Measurements from ENCODE around the gene VWA3A. TPM values are rescaled to one million over a fixed set of nuclear protein-coding genes. Genes with fewer than 3 reads are reported as not detected.
A peak's percentile ranks its signal among the peaks of the same experiment; 100 is the strongest.

VWA3A gene
- total RNA-seq, 4 donors from 2014 or later: 0.24 TPM; not detected in 3

DNA sequence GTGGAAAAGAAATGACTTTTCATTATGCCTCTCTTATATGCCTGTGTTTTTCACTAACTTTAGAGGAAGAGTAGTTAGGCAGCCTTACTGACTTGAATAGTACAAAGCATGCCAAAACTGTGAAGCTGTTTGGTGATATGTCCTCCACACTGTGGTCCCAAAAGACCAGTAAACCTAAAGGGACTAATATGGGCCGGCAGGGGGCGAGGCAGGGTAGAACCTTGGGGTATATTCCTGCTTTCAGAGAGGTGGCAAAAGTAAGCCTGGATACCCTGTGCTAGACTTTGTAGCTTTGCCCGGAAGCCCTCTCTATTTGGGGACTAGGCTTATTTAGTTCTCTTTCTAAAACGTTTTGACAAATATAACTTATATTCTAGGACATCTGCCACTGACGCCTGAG is 36.5 kb upstream of the VWA3A start:
- no peak for DNase-seq (ENCODE audit: low spot score)
- TF ChIP-seq, protein P1, sequence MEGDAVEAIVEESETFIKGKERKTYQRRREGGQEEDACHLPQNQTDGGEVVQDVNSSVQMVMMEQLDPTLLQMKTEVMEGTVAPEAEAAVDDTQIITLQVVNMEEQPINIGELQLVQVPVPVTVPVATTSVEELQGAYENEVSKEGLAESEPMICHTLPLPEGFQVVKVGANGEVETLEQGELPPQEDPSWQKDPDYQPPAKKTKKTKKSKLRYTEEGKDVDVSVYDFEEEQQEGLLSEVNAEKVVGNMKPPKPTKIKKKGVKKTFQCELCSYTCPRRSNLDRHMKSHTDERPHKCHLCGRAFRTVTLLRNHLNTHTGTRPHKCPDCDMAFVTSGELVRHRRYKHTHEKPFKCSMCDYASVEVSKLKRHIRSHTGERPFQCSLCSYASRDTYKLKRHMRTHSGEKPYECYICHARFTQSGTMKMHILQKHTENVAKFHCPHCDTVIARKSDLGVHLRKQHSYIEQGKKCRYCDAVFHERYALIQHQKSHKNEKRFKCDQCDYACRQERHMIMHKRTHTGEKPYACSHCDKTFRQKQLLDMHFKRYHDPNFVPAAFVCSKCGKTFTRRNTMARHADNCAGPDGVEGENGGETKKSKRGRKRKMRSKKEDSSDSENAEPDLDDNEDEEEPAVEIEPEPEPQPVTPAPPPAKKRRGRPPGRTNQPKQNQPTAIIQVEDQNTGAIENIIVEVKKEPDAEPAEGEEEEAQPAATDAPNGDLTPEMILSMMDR (IDR thresholded peaks at IDR 0.05): no peak
- no peak for ATAC-seq (ENCODE audit: low FRiP score)

DNA sequence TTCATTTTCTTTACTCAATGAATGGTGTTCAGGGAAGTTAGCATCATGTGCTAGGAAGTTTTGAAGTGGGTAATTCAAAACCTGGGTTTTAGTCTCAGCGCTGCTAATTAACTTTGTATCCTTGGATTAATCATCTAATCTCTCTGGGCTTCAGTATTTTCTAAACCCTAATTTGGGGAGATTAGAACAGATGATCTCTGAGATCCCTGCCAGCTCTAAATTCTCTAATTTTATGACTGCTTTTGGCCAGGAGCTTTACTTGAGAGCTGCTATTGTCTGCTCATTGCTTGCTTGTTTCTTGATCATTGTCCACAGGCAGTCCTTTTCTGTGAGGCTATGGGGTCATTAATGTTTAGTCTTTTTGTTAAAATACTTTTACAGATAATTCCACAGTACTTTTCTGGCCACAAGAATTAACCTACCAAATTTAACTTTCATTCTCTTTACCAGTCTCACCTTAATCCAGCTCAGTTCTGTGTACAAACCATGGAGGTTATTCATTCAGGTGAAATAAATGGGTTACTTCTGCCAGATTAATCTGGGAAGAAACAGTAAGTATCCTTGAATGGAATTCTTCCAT is 28.4 kb upstream of the VWA3A start:
- no peak for ATAC-seq (ENCODE audit: low FRiP score)
- no peak for DNase-seq (ENCODE audit: low spot score)
- TF ChIP-seq, protein P1 (IDR thresholded peaks at IDR 0.05): no peak

DNA sequence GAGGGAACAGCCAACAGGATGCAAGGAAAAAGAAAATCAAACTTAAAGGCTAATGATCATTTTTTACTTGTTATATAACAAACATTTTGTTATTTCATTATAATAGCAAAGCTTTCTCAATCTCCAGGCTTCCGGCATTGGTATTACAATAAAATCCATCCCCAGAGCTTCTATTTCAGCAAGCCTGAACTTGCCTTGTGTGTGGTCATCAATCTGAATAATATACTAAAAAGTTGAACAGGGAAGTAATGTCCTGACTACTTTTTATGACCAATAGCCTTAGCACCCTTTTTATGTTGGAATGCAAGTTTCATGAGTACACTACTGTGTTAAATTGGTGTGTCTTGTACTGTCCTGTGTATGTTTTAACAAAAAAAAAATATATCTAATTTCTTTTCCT is 27.1 kb upstream of the VWA3A start:
- no peak for ATAC-seq (ENCODE audit: low FRiP score)
- TF ChIP-seq, protein P1 (IDR thresholded peaks at IDR 0.05): no peak
- no peak for DNase-seq (ENCODE audit: low spot score)

DNA sequence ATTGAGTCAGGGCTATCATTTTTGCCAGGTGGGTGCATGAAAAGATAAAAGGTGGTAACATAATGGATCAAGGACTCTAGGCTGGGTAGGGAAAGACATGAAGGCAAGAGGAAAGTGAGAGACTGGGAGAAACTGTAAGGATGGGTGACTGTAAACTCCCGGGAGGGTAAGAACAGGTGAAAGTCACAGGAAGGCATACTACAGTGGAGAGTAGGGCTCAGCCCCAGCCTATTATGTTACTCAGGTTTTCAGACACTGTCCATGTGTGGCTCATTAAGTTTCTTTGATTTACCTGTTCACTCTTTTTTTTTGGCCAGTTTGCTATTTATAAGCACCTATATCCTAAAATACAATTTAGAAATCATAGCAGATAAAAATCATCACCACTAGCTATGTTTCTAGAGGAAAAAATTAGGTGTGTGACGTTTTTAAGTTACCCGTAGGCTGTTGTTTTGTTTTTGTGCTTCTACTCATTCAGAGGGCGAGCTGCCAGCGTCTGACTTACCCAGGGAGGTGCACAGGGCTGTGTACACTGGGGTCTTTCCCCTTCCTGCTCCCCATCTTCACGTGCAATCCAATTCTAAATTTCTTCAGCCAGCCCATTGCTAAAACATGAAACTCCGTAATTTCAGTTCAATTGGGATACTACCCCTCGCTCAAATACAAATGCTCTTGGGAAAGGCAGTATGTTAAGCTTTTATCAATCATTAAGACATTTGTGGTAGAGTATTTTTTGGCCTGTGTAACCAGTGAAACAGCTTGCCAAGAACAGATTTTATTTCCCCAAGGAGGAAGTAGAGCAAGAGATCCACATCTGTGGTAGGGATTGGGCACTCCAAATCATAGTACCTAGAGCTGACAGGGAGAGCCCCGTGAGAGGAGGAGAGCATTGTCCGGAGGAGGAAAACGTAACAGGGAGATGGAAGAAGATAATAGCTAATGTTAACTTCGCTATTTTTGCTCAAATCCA is 21.7 kb upstream of the VWA3A start:
- peak; percentile 68 for ATAC-seq (ENCODE audit: low FRiP score)
- TF ChIP-seq, protein P1 (IDR thresholded peaks at IDR 0.05): no peak

DNA sequence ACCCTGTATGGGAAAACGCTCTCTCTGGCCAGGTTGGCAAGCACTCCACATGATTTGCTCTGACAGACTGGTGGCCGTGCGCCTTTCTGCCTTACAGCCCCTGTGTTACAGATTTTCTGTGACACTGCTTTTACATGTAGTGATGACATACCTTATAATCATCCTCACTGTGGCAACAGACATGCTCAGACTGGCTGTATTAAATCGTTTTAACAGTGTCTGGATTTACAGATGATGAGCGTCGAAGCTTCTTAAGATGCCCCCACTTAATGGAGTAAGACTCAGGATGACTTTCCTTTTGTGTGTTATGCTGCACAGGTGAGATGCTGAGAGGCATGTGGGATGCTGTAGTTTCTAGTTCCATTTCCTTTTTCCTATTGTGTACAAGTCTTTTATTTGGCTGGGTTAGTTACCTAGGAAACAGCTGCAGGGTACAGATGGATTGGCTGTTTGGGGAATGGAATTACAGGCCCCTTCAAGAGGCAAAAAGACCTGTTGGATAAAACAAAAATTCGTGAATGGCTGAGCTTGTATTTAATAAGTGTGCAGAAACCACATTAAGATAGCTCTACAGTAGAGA is 20.9 kb upstream of the VWA3A start:
- peak; percentile 28 for ATAC-seq (ENCODE audit: low FRiP score)
- TF ChIP-seq, protein P1 (IDR thresholded peaks at IDR 0.05): no peak
- DNase-seq (ENCODE audit: low spot score): no peak

More for the DNA sequence above, 21.7 kb upstream of the VWA3A start:
- peak; percentile 32 for DNase-seq (ENCODE audit: low spot score)

DNA sequence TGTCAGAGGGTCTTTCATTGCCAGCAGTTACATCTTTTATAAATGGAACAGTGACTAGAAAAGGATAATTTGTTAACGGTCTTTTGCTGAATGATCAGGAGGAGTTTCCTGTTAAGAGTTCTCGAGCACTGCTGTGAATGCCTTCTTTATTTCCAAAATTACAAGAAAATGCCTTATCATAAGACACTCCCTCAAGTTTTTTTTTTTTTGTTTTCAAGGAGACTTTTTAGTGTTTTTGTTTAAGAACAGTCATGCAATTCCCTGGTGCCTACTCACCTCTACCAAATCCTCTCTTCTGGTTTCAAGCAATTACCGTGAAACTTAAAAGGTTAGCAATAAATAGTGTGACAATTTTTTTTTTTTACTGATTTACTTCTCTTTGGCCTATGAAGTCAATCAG is 19.0 kb upstream of the VWA3A start:
- DNase-seq (ENCODE audit: low spot score): no peak
- no peak for ATAC-seq (ENCODE audit: low FRiP score)
- TF ChIP-seq, protein P1 (IDR thresholded peaks at IDR 0.05): no peak
